ENCODE results near the gene LZTS2.

The LZTS2 gene

GRCh38 chr10:101007915-101008822 is 8.6 kb downstream of the LZTS2 start:
- Mint-ChIP-seq H3K4me3 (no peak overlapping the region), H3K36me3 (ENCODE audit: low read depth) (peaks cover 18% of the 10 kb centered on the region), H3K9me3 (no peaks in the 10 kb centered on the region), H3K27ac (peak overlapping the region in 2 of 3 experiments; percentile 24 to 54), H3K4me1 (peaks cover 9% of the 10 kb centered on the region), H3K27me3 (ENCODE audit: low read depth) (no peaks in the 10 kb centered on the region)
- TF ChIP-seq CTCF (IDR thresholded peaks at IDR 0.05; ENCODE audit: unreplicated experiment in 3 of 3), result no peak

- no peak overlapping the region for H3K4me3 Mint-ChIP-seq
- no peaks in the 10 kb centered on the region for H3K9me3 Mint-ChIP-seq
Observed at GRCh38 chr10:101008823-101009423, 9.3 kb downstream of the LZTS2 start.

GRCh38 chr10:101010329-101010728 is 10.7 kb downstream of the LZTS2 start:
- Mint-ChIP-seq H3K27ac (no peak overlapping the region), H3K4me1 (peaks cover 21% of the 10 kb centered on the region), H3K9me3 (no peaks in the 10 kb centered on the region), H3K36me3 (ENCODE audit: low read depth) (peaks cover 5% of the 10 kb centered on the region), H3K4me3 (no peak overlapping the region), H3K27me3 (ENCODE audit: low read depth) (peaks cover 11% of the 10 kb centered on the region)
- TF ChIP-seq CTCF (IDR thresholded peaks at IDR 0.05; ENCODE audit: unreplicated experiment in 3 of 3), result no peak

More at GRCh38 chr10:101008823-101009423, 9.3 kb downstream of the LZTS2 start:
- TF ChIP-seq CTCF (IDR thresholded peaks at IDR 0.05; ENCODE audit: unreplicated experiment in 3 of 3), result no peak
- H3K27ac Mint-ChIP-seq, result no peak overlapping the region
- peaks cover 11% of the 10 kb centered on the region for H3K4me1 Mint-ChIP-seq
- no peaks in the 10 kb centered on the region for H3K27me3 Mint-ChIP-seq (ENCODE audit: low read depth)
- H3K36me3 Mint-ChIP-seq (ENCODE audit: low read depth), result peaks cover 11% of the 10 kb centered on the region

GRCh38 chr10:101011517-101012423 is 12.2 kb downstream of the LZTS2 start:
- peaks cover 23% of the 10 kb centered on the region for H3K27me3 Mint-ChIP-seq (ENCODE audit: low read depth)
- H3K4me3 Mint-ChIP-seq, result no peak overlapping the region
- H3K9me3 Mint-ChIP-seq, result no peaks in the 10 kb centered on the region
- peak in 2 of 3 experiments; percentile 33 to 37 for TF ChIP-seq CTCF (IDR thresholded peaks at IDR 0.05; ENCODE audit: unreplicated experiment in 3 of 3)
- peaks cover 31% of the 10 kb centered on the region for H3K4me1 Mint-ChIP-seq
- no peak overlapping the region for H3K27ac Mint-ChIP-seq
- H3K36me3 Mint-ChIP-seq (ENCODE audit: low read depth), result no peaks in the 10 kb centered on the region

GRCh38 chr10:101012525-101013364 is 13.1 kb downstream of the LZTS2 start:
- Mint-ChIP-seq H3K9me3 (no peaks in the 10 kb centered on the region), H3K4me3 (peak overlapping the region in 1 of 3 experiments; percentile 26), H3K36me3 (ENCODE audit: low read depth) (no peaks in the 10 kb centered on the region), H3K27ac (peak overlapping the region; percentile 32 to 75 (median 71)), H3K27me3 (ENCODE audit: low read depth) (peaks cover 33% of the 10 kb centered on the region), H3K4me1 (peaks cover 38% of the 10 kb centered on the region)
- TF ChIP-seq CTCF (IDR thresholded peaks at IDR 0.05; ENCODE audit: unreplicated experiment in 3 of 3), result peak; percentile 91 to 96 (median 92)

All from nephron (organoid).